ENCODE results near the gene SMYD3. TPM values are rescaled to one million over a fixed set of nuclear protein-coding genes. Genes with fewer than 3 reads are reported as not detected.

Gene SMYD3
- total RNA-seq, 4 donors from 2014 or later, result 7.6 to 26.3 (median 13.4) TPM

- ATAC-seq (ENCODE audit: low FRiP score), result no peak
- DNase-seq (ENCODE audit: low spot score), result no peak
- TF ChIP-seq, protein P1, sequence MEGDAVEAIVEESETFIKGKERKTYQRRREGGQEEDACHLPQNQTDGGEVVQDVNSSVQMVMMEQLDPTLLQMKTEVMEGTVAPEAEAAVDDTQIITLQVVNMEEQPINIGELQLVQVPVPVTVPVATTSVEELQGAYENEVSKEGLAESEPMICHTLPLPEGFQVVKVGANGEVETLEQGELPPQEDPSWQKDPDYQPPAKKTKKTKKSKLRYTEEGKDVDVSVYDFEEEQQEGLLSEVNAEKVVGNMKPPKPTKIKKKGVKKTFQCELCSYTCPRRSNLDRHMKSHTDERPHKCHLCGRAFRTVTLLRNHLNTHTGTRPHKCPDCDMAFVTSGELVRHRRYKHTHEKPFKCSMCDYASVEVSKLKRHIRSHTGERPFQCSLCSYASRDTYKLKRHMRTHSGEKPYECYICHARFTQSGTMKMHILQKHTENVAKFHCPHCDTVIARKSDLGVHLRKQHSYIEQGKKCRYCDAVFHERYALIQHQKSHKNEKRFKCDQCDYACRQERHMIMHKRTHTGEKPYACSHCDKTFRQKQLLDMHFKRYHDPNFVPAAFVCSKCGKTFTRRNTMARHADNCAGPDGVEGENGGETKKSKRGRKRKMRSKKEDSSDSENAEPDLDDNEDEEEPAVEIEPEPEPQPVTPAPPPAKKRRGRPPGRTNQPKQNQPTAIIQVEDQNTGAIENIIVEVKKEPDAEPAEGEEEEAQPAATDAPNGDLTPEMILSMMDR (IDR thresholded peaks at IDR 0.05), result no peak
Measured at GRCh38 chr1:246437961-246438360, 69.1 kb downstream of the SMYD3 start.

DNA sequence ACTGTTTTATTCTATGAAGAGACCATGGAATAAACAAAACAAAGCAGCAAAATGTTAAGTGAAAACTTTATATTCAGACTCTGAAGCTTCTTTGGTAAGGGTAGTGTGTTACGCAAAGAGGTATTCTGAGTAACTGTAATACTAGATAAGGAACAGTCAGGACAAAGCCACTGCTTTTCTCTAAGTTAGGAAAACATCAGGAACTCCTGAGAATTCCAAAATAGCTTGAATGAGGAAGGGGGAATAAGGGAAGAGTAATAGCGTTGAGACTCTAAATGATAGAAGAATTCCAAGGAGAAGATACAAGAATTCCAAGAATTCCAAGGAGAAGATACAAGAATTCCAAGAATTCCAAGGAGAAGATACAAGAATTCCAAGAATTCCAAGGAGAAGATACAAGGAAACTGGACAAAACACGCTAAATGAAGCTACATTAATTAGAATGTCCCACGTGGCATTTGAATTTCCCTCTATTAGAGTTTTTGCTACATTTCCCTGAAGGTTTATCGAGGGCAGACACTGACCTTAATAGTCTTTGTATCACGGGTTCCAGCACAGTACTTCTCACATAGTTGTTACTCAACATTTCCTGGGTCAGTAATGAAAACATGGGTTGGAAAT lies 71.5 kb downstream of the SMYD3 start:
- ATAC-seq (ENCODE audit: low FRiP score), result no peak
- TF ChIP-seq, protein P1 (IDR thresholded peaks at IDR 0.05), result no peak
- no peak for DNase-seq (ENCODE audit: low spot score)

- ATAC-seq (ENCODE audit: low FRiP score) (no peak), DNase-seq (ENCODE audit: low spot score) (no peak)
- TF ChIP-seq, protein P1 (IDR thresholded peaks at IDR 0.05), result no peak
Measured at GRCh38 chr1:246434335-246434734, 72.7 kb downstream of the SMYD3 start.

DNA sequence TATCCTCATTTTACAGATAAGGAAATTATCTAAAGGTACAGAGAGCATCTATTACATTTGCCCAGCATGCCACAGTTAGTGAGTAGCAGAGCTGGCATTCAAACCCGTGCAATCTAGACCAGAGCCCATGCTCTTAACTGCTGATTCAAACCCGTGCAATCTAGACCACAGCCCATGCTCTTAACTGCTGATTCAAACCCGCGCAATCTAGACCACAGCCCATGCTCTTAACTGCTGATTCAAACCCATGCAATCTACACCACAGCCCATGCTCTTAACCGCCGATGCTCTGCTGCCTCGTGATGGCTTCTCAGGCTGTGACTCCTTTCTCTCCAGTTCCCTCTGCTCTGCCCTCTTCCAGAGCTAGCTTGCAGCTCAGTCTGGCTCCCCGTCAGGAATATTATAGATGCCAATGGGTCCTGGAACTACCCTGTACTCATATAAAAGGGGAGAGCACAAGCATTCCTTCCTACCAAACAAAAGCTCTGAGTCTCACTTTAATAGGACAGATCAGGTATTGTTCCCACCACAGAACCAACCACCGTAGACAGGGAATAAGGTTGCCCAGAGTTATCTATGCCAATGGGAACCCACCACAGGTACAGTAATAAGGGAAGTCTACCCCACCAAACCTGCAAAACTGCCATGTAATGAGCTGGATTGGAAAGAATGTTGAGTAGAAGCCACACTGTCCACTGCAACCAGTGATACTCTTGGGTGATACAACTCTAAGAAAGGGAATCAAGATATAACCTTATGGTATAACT lies 78.4 kb downstream of the SMYD3 start:
- no peak for DNase-seq (ENCODE audit: low spot score)
- no peak for ATAC-seq (ENCODE audit: low FRiP score)
- TF ChIP-seq, protein P1 (IDR thresholded peaks at IDR 0.05), result no peak

DNA sequence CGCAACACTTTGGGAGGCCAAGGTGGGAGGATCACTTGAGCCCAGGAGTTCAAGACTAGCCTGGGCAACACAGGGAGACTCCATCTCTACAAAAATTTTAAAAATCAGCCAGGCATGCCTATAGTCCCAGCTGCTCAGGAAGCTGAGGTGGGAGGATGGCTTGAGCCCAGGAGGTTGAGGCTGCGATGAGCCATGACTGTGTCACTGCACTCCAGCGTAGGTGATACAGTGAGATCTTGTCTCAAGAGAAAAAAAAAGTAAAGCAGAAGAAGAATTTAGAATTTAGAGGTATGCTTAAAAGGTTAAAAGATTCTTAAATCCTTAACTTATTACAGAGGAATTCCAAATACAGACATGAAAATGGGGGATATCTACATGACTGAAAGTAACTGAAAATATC lies 79.5 kb downstream of the SMYD3 start:
- DNase-seq (ENCODE audit: low spot score) (no peak), ATAC-seq (ENCODE audit: low FRiP score) (no peak)
- TF ChIP-seq, protein P1 (IDR thresholded peaks at IDR 0.05), result no peak

DNA sequence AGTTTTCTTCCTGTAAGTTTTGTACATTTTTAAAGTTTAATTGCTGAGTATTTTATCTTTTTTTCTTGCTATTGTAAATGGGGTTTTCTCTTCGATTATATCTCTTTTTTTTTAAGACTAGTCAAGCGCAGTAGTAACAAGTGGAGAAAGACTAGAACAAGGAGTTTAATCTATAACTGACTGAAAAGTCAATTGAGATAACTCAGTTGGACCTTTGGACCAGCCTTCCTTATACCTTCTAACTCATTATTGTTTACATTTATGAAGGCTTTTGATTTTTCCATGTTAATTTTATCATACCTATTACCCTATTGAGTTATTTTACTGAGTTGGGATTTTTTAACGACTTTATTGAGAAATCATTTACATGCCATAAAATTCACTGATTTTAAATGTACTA lies 81.2 kb downstream of the SMYD3 start:
- ATAC-seq (ENCODE audit: low FRiP score), result no peak
- DNase-seq (ENCODE audit: low spot score), result no peak
- TF ChIP-seq, protein P1 (IDR thresholded peaks at IDR 0.05), result no peak

Data from omental fat pad (tissue), 4 donors.